AG09319 (cell line): ENCODE data around the gene NCOA5.

Experiments used
- DNase-seq: peaks from one replicate; pipeline ENCODE4 v3.0.0-alpha.2; 2010; ENCODE audit warnings: low read depth; ENCODE audit errors: extremely low read depth
- TF ChIP-seq, protein P1 (sequence below): IDR thresholded peaks from 2 replicates; pipeline ENCODE4 v1.5.1; 2011; ENCODE audit warnings: low read depth, mild to moderate bottlenecking, inconsistent platforms, low read length, moderate library complexity

NCOA5 gene

DNA sequence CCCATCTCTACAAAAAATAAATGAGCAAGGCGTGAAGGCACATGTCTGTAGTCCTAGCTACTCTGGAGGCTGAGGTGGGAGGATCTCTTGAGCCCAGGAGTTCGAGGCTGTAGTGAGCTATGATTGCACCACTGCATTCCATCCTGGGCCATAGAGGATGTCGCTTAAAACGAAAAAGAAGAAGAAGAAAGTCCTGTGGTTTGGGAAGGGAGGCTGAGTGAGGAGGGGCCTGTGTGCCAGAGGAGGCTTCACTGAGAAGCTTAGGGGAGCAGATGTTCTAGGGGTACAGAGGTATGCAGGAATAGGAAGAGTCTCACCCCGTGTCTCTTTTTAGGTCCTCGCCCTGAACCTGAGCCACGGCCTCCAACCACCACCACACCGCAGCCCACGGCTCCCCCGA lies 76.8 kb downstream of the NCOA5 start:
- DNase-seq = no peak
- TF ChIP-seq, protein P1, sequence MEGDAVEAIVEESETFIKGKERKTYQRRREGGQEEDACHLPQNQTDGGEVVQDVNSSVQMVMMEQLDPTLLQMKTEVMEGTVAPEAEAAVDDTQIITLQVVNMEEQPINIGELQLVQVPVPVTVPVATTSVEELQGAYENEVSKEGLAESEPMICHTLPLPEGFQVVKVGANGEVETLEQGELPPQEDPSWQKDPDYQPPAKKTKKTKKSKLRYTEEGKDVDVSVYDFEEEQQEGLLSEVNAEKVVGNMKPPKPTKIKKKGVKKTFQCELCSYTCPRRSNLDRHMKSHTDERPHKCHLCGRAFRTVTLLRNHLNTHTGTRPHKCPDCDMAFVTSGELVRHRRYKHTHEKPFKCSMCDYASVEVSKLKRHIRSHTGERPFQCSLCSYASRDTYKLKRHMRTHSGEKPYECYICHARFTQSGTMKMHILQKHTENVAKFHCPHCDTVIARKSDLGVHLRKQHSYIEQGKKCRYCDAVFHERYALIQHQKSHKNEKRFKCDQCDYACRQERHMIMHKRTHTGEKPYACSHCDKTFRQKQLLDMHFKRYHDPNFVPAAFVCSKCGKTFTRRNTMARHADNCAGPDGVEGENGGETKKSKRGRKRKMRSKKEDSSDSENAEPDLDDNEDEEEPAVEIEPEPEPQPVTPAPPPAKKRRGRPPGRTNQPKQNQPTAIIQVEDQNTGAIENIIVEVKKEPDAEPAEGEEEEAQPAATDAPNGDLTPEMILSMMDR = no peak

DNA sequence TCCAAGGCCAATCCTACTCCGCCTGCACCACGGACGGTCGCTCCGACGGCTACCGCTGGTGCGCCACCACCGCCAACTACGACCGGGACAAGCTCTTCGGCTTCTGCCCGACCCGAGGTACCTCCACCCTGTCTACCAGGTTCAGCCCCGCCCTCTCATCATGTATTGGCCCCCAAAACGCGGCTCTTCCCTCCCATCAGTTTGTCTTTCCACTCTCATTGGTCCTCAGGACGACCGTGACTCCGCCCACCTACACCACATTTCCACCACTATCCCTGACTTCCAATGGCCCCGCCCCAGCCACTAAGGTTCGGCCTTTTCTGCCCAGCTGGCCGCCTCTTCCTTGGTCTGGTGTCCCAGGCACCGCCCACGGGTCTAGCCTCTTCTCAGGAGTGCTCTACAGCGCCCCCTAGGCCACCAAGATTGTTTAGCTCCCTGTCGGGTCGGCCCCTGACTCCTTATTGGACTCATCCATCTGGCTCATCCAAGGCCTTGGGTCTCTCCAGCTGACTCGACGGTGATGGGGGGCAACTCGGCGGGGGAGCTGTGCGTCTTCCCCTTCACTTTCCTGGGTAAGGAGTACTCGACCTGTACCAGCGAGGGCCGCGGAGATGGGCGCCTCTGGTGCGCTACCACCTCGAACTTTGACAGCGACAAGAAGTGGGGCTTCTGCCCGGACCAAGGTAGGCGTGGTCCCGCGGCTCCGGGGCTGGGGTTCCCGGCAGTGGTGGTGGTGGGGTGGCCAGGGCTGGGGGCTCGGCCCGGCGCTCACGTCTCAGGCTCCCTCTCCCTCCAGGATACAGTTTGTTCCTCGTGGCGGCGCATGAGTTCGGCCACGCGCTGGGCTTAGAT lies 77.9 kb downstream of the NCOA5 start:
- TF ChIP-seq, protein P1 = peak; percentile 7; the same call in 1 of the 2 replicates
- no peak for DNase-seq
